ENCODE results near the gene SMURF1.
A peak's percentile ranks its signal among the peaks of the same experiment; 100 is the strongest.

SMURF1 gene

GRCh38 chr7:99129536-99129935 is 14.4 kb downstream of the SMURF1 start:
- no peaks in the 10 kb centered on the region for H3K9me3 Mint-ChIP-seq
- no peak overlapping the region for H3K27ac Mint-ChIP-seq
- H3K4me3 Mint-ChIP-seq, result no peak overlapping the region
- ATAC-seq, result no peak
- no peak for DNase-seq
- peaks cover 42% of the 10 kb centered on the region for H3K4me1 Mint-ChIP-seq
- no peaks in the 10 kb centered on the region for H3K27me3 Mint-ChIP-seq

- Mint-ChIP-seq H3K9me3 (no peaks in the 10 kb centered on the region), H3K4me3 (no peak overlapping the region), H3K27ac (no peak overlapping the region), H3K27me3 (no peaks in the 10 kb centered on the region), H3K4me1 (peaks cover 44% of the 10 kb centered on the region)
- DNase-seq (no peak), ATAC-seq (no peak)
Measured at GRCh38 chr7:99129001-99129400, 14.9 kb downstream of the SMURF1 start.

DNA sequence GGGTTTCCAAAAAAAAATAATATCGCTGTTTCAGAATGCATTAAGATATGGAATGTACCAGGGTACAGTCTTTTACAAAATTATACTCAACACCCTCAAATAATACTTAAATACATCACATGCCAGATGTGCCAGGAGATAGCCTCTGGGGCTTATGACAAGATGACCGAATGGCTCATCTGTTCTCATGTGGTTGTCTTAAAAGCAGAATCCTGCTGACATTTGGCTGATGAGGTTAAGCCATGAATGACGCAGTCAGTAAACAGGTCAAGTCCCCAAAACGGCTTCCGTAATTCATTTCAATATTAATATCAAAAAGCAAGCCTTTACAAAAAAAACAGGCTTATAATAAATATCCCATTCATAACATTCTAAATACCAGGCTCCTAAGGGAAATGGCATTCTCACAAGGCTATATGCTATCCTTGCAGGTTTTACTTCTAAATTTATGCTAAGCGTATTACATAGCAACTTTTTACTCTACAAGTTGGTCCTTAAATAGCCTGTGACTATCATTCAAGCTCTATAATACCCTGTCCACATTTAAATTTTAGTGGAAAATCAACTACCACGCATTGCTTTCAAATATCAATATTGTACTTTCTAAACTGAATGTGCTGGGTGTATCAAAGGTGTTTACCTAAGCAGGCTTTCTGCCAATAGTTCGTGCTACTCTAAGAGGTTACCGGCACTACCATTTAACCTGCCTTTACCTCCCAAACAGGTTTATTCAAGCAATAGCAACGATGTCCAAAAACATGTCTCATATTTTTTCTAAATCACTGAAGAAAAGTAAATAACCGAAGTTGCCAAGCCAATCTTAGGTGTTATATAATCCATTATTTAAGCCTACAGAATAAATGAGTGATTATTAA is 15.6 kb downstream of the SMURF1 start:
- Mint-ChIP-seq H3K9me3 (no peaks in the 10 kb centered on the region), H3K27me3 (no peaks in the 10 kb centered on the region), H3K4me1 (peaks cover 44% of the 10 kb centered on the region), H3K27ac (no peak overlapping the region), H3K4me3 (no peak overlapping the region)
- no peak for ATAC-seq
- DNase-seq, result no peak

DNA sequence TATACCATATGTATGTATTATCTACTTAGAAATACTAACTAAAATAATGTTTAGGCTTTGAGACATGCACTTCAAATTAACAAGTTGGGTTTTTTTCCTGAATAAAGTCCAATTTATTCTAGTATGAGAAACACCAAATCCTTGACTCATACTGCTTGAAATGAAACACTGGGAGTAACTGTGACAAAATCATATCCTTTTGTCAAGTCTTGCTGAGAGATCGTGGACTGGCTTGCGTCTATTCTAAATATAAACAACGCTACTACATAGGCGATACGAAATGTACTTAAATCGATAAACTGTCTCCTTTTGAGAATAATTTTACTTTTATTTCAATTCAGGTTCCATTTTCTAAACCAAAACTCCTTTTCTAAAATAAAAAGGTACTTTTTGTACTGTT is 16.3 kb downstream of the SMURF1 start:
- Mint-ChIP-seq H3K27ac (no peak overlapping the region), H3K9me3 (no peaks in the 10 kb centered on the region), H3K27me3 (no peaks in the 10 kb centered on the region), H3K4me3 (no peak overlapping the region), H3K4me1 (peaks cover 40% of the 10 kb centered on the region)
- ATAC-seq, result no peak
- DNase-seq, result no peak

GRCh38 chr7:99126921-99127553 is 16.9 kb downstream of the SMURF1 start:
- no peaks in the 10 kb centered on the region for H3K27me3 Mint-ChIP-seq
- H3K27ac Mint-ChIP-seq, result no peak overlapping the region
- peaks cover 34% of the 10 kb centered on the region for H3K4me1 Mint-ChIP-seq
- no peak for DNase-seq
- H3K9me3 Mint-ChIP-seq, result no peaks in the 10 kb centered on the region
- H3K4me3 Mint-ChIP-seq, result no peak overlapping the region
- no peak for ATAC-seq

GRCh38 chr7:99125505-99125865 is 18.4 kb downstream of the SMURF1 start:
- H3K27ac Mint-ChIP-seq, result no peak overlapping the region

DNA sequence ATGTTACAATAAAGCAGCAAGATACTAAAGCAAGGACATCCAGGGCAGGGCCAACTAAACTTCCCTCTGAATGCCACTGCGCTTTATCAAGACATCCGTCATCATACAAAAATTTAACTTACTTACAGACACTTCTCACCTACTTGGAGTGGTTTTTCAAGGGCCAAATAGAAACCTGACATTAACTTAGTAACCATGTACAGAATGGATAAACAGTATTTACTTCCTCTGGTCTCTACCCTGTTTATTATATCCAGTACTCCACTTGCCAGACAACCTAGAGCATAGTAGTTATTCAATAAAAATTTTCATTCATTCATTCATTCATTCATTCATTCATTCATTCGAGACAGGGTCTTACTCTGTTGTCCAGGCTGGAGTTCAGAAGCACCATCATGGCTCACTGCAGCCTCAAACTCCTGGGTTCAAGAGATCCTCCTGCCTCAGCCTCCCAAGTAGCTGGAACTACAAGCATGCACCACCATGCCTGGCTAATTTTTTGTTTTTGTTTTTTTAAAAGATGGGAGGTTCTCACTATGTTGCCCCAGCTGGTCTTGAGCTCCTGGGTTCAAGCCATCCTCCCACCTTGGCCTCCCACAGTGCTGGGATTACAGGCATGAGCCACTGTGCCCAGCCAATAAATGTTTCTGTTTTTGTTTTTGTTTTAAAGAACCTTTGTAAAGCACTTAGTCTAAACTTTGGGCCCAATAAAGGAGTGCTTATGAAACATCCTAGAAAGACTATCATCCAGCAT is 19.0 kb downstream of the SMURF1 start:
- ATAC-seq, result no peak
- Mint-ChIP-seq H3K9me3 (peaks cover 0 to 5% of the 10 kb centered on the region in 2 donors), H3K27ac (no peak overlapping the region), H3K27me3 (no peaks in the 10 kb centered on the region), H3K4me1 (peaks cover 55% of the 10 kb centered on the region), H3K4me3 (no peak overlapping the region)
- no peak for DNase-seq

More at GRCh38 chr7:99125505-99125865, 18.4 kb downstream of the SMURF1 start:
- H3K27me3 Mint-ChIP-seq, result no peaks in the 10 kb centered on the region
- H3K4me3 Mint-ChIP-seq, result no peak overlapping the region
- ATAC-seq (no peak), DNase-seq (no peak)
- H3K4me1 Mint-ChIP-seq, result peaks cover 50% of the 10 kb centered on the region
- H3K9me3 Mint-ChIP-seq, result no peaks in the 10 kb centered on the region

GRCh38 chr7:99124236-99124635 is 19.7 kb downstream of the SMURF1 start:
- H3K4me3 Mint-ChIP-seq, result no peak overlapping the region
- ATAC-seq, result no peak
- DNase-seq, result no peak
- peaks cover 0 to 8% of the 10 kb centered on the region in 2 donors for H3K9me3 Mint-ChIP-seq
- no peak overlapping the region for H3K27ac Mint-ChIP-seq
- no peaks in the 10 kb centered on the region for H3K27me3 Mint-ChIP-seq
- peaks cover 58% of the 10 kb centered on the region for H3K4me1 Mint-ChIP-seq

DNA sequence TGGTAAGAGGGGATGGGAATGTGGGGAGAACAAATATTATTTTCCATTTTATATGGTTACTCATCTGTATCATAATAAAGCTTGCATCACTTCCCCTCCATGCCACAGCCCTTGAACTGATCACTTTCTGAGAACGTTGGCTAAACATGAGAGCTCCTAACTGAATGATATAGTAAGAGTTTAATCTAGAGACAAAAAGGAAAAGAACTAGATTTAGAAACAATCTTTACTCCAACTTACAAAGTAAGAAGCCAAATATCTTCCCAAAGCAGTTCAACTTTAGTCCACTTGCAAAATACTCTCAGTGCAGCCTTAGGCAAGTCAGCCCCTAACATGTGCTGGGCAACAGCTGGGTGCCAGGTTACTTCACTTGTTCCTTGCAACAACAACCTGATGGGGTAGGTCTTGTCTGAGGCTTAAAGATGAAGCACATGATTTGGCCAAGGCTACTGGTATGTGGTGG is 20.3 kb downstream of the SMURF1 start:
- Mint-ChIP-seq H3K9me3 (peaks cover 0 to 8% of the 10 kb centered on the region in 2 donors), H3K27ac (peak overlapping the region in 1 of 2 donors; percentile 41), H3K4me3 (no peak overlapping the region), H3K27me3 (no peaks in the 10 kb centered on the region), H3K4me1 (peaks cover 60% of the 10 kb centered on the region)
- DNase-seq (no peak), ATAC-seq (peak; percentile 58)

DNA sequence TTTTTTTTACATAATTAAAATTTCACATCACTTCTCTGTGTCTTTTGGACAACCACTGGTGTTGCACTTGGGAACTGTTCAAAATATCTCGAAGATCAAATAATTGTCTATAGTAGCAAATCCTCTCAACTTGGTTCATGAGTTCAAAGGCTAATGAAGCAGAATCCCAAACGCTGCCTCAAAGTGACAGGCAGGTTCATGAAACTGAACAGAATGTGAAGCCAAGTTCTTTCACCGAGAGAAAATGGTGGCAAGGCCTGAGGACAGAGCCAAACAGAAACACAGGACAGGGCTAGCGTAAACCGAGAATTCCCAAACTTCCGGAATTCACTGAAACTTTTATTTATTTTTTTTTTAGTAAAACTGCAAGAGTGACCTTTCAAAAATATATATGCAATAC is 21.1 kb downstream of the SMURF1 start:
- Mint-ChIP-seq H3K27me3 (no peaks in the 10 kb centered on the region), H3K4me1 (peaks cover 67% of the 10 kb centered on the region)
- no peak for ATAC-seq

DNA sequence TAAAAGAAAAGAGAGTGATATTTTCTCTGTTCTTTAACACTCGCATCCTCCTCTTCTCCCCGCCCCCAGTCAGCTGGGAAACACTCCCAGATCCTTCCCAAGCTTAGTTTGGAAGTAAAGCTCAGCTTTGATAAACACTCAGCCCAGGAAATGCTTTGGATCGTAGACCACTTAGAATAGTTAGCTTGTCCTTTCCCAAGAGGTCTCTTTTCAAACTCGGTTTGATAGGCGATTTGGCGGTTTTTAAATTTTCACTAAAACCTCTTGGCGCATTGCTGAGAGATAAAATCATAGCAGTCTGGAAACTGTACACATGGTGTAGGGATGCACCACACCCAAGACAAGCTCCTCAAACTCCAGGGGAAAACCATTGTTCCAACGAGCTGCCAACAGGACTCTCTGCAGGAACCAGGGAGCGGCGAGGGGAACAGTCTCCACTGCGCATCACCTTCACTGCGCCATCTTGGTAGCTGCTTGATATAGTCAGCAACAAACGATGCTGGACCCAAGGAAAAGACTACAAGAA is 22.3 kb downstream of the SMURF1 start:
- DNase-seq (no peak), ATAC-seq (no peak)
- peaks cover 60% of the 10 kb centered on the region for H3K4me1 Mint-ChIP-seq
- no peak overlapping the region for H3K4me3 Mint-ChIP-seq
- peaks cover 0 to 8% of the 10 kb centered on the region in 2 donors for H3K9me3 Mint-ChIP-seq
- H3K27ac Mint-ChIP-seq, result no peak overlapping the region
- H3K27me3 Mint-ChIP-seq, result no peaks in the 10 kb centered on the region

More for the DNA sequence above, 21.1 kb downstream of the SMURF1 start:
- Mint-ChIP-seq H3K4me3 (no peak overlapping the region), H3K27ac (peak overlapping the region in 1 of 2 donors; percentile 22), H3K9me3 (peaks cover 0 to 8% of the 10 kb centered on the region in 2 donors)
- DNase-seq, result no peak

- Mint-ChIP-seq H3K9me3 (peaks cover 0 to 8% of the 10 kb centered on the region in 2 donors), H3K27ac (no peak overlapping the region), H3K4me1 (peaks cover 65% of the 10 kb centered on the region), H3K4me3 (no peak overlapping the region), H3K27me3 (no peaks in the 10 kb centered on the region)
- no peak for DNase-seq
- ATAC-seq, result no peak
Measured at GRCh38 chr7:99120916-99121315, 23.0 kb downstream of the SMURF1 start.

GRCh38 chr7:99120501-99120900 is 23.4 kb downstream of the SMURF1 start:
- Mint-ChIP-seq H3K27ac (peak overlapping the region in 1 of 2 donors; percentile 8), H3K9me3 (peaks cover 0 to 8% of the 10 kb centered on the region in 2 donors), H3K4me3 (no peak overlapping the region), H3K27me3 (no peaks in the 10 kb centered on the region), H3K4me1 (peaks cover 65% of the 10 kb centered on the region)
- no peak for ATAC-seq
- DNase-seq, result no peak

- Mint-ChIP-seq H3K27ac (no peak overlapping the region), H3K27me3 (no peaks in the 10 kb centered on the region), H3K9me3 (peaks cover 4 to 8% of the 10 kb centered on the region in 2 donors), H3K4me1 (peaks cover 53% of the 10 kb centered on the region), H3K4me3 (no peak overlapping the region)
- ATAC-seq (no peak), DNase-seq (no peak)
Measured at GRCh38 chr7:99118077-99118476, 25.8 kb downstream of the SMURF1 start.

- peaks cover 4 to 8% of the 10 kb centered on the region in 2 donors for H3K9me3 Mint-ChIP-seq
- H3K4me1 Mint-ChIP-seq, result peaks cover 57% of the 10 kb centered on the region
- no peak overlapping the region for H3K27ac Mint-ChIP-seq
- no peak for ATAC-seq
- H3K27me3 Mint-ChIP-seq, result no peaks in the 10 kb centered on the region
- no peak for DNase-seq
- H3K4me3 Mint-ChIP-seq, result no peak overlapping the region
Measured at GRCh38 chr7:99116144-99116543, 27.8 kb downstream of the SMURF1 start.

Data from stimulated activated naive CD8-positive, alpha-beta T cell treated with anti-CD3 and anti-CD28 coated beads, Interleukin-15, amount 100 ng/mL, for 72 hours (primary cell).